HepG2 (cell line): ENCODE data around the gene MRFAP1. TPM values are rescaled to one million over a fixed set of nuclear protein-coding genes. Genes with fewer than 3 reads are reported as not detected.

Experiments used
- ATAC-seq: fragments of 200-7000 bp; cut with Tn5 transposase; 3 replicates; pipeline ENCODE4 v1.9.1; 2020; ENCODE audit warnings: mild to moderate bottlenecking, moderate library complexity
- BruUV-seq: library from RNA; stranded (reverse); fragments of 400-500 nt; replicated peaks from 2 replicates; lab custom pipeline; 2021; lab: Mats Ljungman, UMichigan
- CTCF ChIA-PET: fragments of 300-600 bp; formaldehyde crosslinking; extraction: SDS; loops from one replicate; lab custom pipeline; 2021; ENCODE audit warnings: low total read pairs, inconsistent platforms, low intra/inter-chr PET ratio; lab: Yijun Ruan, JAX
- POLR2A ChIA-PET: fragments of 350-600 bp; sonication (Branson Sonifier 250); formaldehyde crosslinking; loops from one replicate; lab custom pipeline; 2020; ENCODE audit warnings: antibody characterized with exemption, inconsistent platforms; lab: Yijun Ruan, JAX
- DNase-seq: peaks from one replicate; pipeline ENCODE4 v3.0.0-alpha.2; 2015; ENCODE audit warnings: low spot score
- FAIRE-seq: peaks from 3 replicates; lab custom pipeline; 2011; peaks lifted over from hg19 to GRCh38; lab: Jason Lieb, UNC
- H2AFZ ChIP-seq: one replicate; pipeline ENCODE4 v1.6.1; 2011; ENCODE audit warnings: low read length, inconsistent platforms
- H3K27ac ChIP-seq: fragments of 300-600 bp; 3 replicates; pipeline ENCODE4 v1.8.0; 2011; ENCODE audit warnings: mixed run types, mild to moderate bottlenecking, mixed read lengths, low read length, inconsistent platforms; ENCODE audit not compliant: insufficient read depth; ENCODE audit errors: extremely low read length
- H3K27me3 ChIP-seq, 2 experiments: fragments of 200-600 bp in 1 of 2; 2 replicates in 1 of 2; 3 replicates in 1 of 2; pipeline versions ENCODE4 v1.6.0 to v1.8.0; 2011; ENCODE audit warnings: low read length in 2 of 2, mild to moderate bottlenecking in 2 of 2, moderate library complexity in 2 of 2, inconsistent platforms in 1 of 2; ENCODE audit not compliant: insufficient read depth in 2 of 2, control insufficient read depth in 1 of 2
- H3K36me3 ChIP-seq, 2 experiments: fragments of 200-600 bp in 1 of 2; replicated peaks in 1 of 2; 2 replicates in 1 of 2; 3 replicates in 1 of 2; pipeline versions ENCODE4 v1.5.1 to v1.8.0; 2011; ENCODE audit warnings: low read length in 2 of 2, inconsistent platforms in 1 of 2; ENCODE audit not compliant: insufficient read depth in 2 of 2, control insufficient read depth in 1 of 2
- H3K4me1 ChIP-seq: 2 replicates; pipeline ENCODE4 v1.5.1; 2012; ENCODE audit warnings: low read length, inconsistent platforms; ENCODE audit not compliant: insufficient read depth
- H3K4me2 ChIP-seq: 2 replicates; pipeline ENCODE4 v1.6.0; 2011; ENCODE audit warnings: low read depth, low read length, inconsistent platforms
- H3K4me3 ChIP-seq, 3 experiments: fragments of 200-600 bp in 1 of 3; sonication (generic), shearing (Covaris generic) in 1 of 3; replicated peaks in 1 of 3; 2 replicates each; pipeline ENCODE4 v1.5.1; 2011 to 2016; ENCODE audit warnings: low read length in 3 of 3, inconsistent platforms in 2 of 3, low read depth in 2 of 3, mild to moderate bottlenecking in 2 of 3, control low read depth in 1 of 3, mixed read lengths in 1 of 3; ENCODE audit not compliant: insufficient read depth in 1 of 3
- H3K79me2 ChIP-seq: one replicate; pipeline ENCODE4 v1.6.1; 2011; ENCODE audit warnings: low read length, inconsistent platforms; ENCODE audit not compliant: insufficient read depth
- H3K9ac ChIP-seq: 2 replicates; pipeline ENCODE4 v1.6.0; 2011; ENCODE audit warnings: mild to moderate bottlenecking, low read depth, low read length, inconsistent platforms; ENCODE audit not compliant: insufficient read depth
- H3K9me3 ChIP-seq: 2 replicates; pipeline ENCODE4 v1.5.1; 2012; ENCODE audit warnings: mild to moderate bottlenecking, low read length
- H4K20me1 ChIP-seq: 2 replicates; pipeline ENCODE4 v1.6.0; 2011; ENCODE audit warnings: inconsistent platforms, mild to moderate bottlenecking, low read length, moderate library complexity; ENCODE audit not compliant: insufficient read depth
- HDAC6 ChIP-seq: fragments of 200-600 bp; sonication (generic); IDR thresholded peaks from 2 replicates; pipeline ENCODE4 v1.7.0; 2017; ENCODE audit warnings: mild to moderate bottlenecking, antibody characterized with exemption, low read length, low read depth
- HNF4A ChIP-seq: sonication (generic); formaldehyde crosslinking; IDR thresholded peaks from 2 replicates; pipeline ENCODE4 v1.4.0; 2020; ENCODE audit warnings: missing genetic modification reagents
- MBD4 ChIP-seq: IDR thresholded peaks from 2 replicates; pipeline ENCODE4 v1.6.1; 2012; ENCODE audit warnings: low read length, inconsistent platforms, borderline replicate concordance
- MED13 ChIP-seq: sonication (generic); formaldehyde crosslinking; IDR thresholded peaks from 2 replicates; pipeline ENCODE4 v1.5.0; 2020; ENCODE audit warnings: missing genetic modification reagents
- NKX3-1 ChIP-seq: sonication (generic); formaldehyde crosslinking; IDR thresholded peaks from 2 replicates; pipeline ENCODE4 v1.5.0; 2020; ENCODE audit warnings: missing genetic modification reagents
- PHF8 ChIP-seq: sonication (generic); formaldehyde crosslinking; IDR thresholded peaks from 2 replicates; pipeline ENCODE4 v1.5.0; 2020; ENCODE audit warnings: missing genetic modification reagents
- RBFOX2 ChIP-seq: fragments of 200-400 bp; formaldehyde crosslinking; IDR thresholded peaks from 2 replicates; pipeline ENCODE4 v1.6.1; 2017; ENCODE audit warnings: low read depth, mild to moderate bottlenecking, low read length
- RNF219 ChIP-seq: sonication (generic); formaldehyde crosslinking; IDR thresholded peaks from 2 replicates; pipeline ENCODE4 v1.5.0; 2020; ENCODE audit warnings: mild to moderate bottlenecking, missing genetic modification reagents
- TEAD3 ChIP-seq: optimal IDR thresholded peaks from 2 replicates; pipeline ENCODE3; 2016; ENCODE audit warnings: borderline replicate concordance
- ZNF382 ChIP-seq: sonication (generic); formaldehyde crosslinking; IDR thresholded peaks from 2 replicates; pipeline ENCODE4 v1.5.0; 2020; ENCODE audit warnings: missing genetic modification reagents, mild to moderate bottlenecking, borderline replicate concordance
- ZNF510 ChIP-seq: sonication (generic); formaldehyde crosslinking; IDR thresholded peaks from 2 replicates; pipeline ENCODE4 v1.4.0; 2020; ENCODE audit warnings: low read depth, mild to moderate bottlenecking, missing genetic modification reagents
- ZNF598 ChIP-seq: sonication (generic); formaldehyde crosslinking; IDR thresholded peaks from 2 replicates; pipeline ENCODE4 v1.5.1; 2020; ENCODE audit warnings: mild to moderate bottlenecking, missing genetic modification reagents, borderline replicate concordance
- ZNF644 ChIP-seq: IDR thresholded peaks from 2 replicates; pipeline ENCODE4 v1.6.1; 2016; ENCODE audit warnings: low read depth
- ZNF687 ChIP-seq: sonication (generic); formaldehyde crosslinking; IDR thresholded peaks from 2 replicates; pipeline ENCODE4 v1.5.1; 2020; ENCODE audit warnings: mild to moderate bottlenecking, missing genetic modification reagents, moderate library complexity
- ZNF691 ChIP-seq: sonication (generic); formaldehyde crosslinking; IDR thresholded peaks from 2 replicates; pipeline ENCODE4 v1.4.0; 2020; ENCODE audit warnings: missing genetic modification reagents, low read depth, mild to moderate bottlenecking, borderline replicate concordance
- ZNF746 ChIP-seq: sonication (generic); formaldehyde crosslinking; IDR thresholded peaks from 2 replicates; pipeline ENCODE4 v1.8.0; 2022; ENCODE audit warnings: mild to moderate bottlenecking, missing genetic modification reagents
- ZNF790 ChIP-seq: sonication (generic); formaldehyde crosslinking; IDR thresholded peaks from 2 replicates; pipeline ENCODE4 v1.8.0; 2022; ENCODE audit warnings: missing genetic modification reagents, mild to moderate bottlenecking, borderline replicate concordance
- ZNF839 ChIP-seq: sonication (generic); formaldehyde crosslinking; IDR thresholded peaks from 2 replicates; pipeline ENCODE4 v1.4.0; 2020; ENCODE audit warnings: missing genetic modification reagents, mild to moderate bottlenecking, borderline replicate concordance
- ZSCAN9 ChIP-seq: IDR thresholded peaks from 2 replicates; pipeline ENCODE4 v1.6.1; 2016; ENCODE audit warnings: borderline replicate concordance
- WGBS: methylation state at CpG from one replicate; pipeline ENCODE4 v1.1.6; 2017; ENCODE audit warnings: low lambda C conversion rate; 5-methylcytosine and 5-hydroxymethylcytosine counted together
- in situ Hi-C: cut with HindIII; loops from 2 replicates; pipeline ENCODE4 v1.10.0; 2017; ENCODE audit warnings: low pct_unique_long_range_greater_than_20kb; ENCODE audit not compliant: extremely low pct_ligation_motif_present
- intact Hi-C: fragments of 100-400 bp; cut with micrococcal nuclease; formaldehyde crosslinking; loops from one replicate; pipeline ENCODE4 v1.10.0; 2022; ENCODE audit not compliant: unreplicated experiment
- polyA plus RNA-seq, 8 experiments: library from polyadenylated mRNA; depleted of rRNA in 3 of 8; stranded (reverse) in 7 of 8; unstranded in 1 of 8; fragments of >200 nt; fragmentation: Illumina TruSeq in 4 of 8; extraction: Trizol in 4 of 8; gene quantifications; 2 replicates each; pipeline versions ENCODE4 v1.2.1 to v1.2.3, GENCODE V29; 2011 to 2016; ENCODE audit warnings: low read depth in 4 of 8, missing spikeins in 1 of 8, mixed read lengths in 1 of 8; ENCODE audit not compliant: insufficient read depth in 1 of 8
- total RNA-seq, 5 experiments: library from RNA; depleted of rRNA; stranded (reverse); fragments of >200 nt; fragmentation: Illumina TruSeq; extraction: Trizol; gene quantifications; 2 replicates each; pipeline ENCODE4 v1.2.3, GENCODE V29; 2016; ENCODE audit warnings: low read depth in 1 of 5

Gene MRFAP1
- total and polyA plus RNA-seq, 2 of the 13 experiments (the other 11 are each of a cell fraction or from before 2014, with no cell fraction given): 112 to 158 TPM

- CTCF ChIA-PET: interaction anchor here (1.0 kb wide), 1 partner anchor 66 kb away, joined by 3 read pairs; no protein-coding TSS in a partner anchor
- no peak overlapping the region for H3K4me3 ChIP-seq
- H3K4me1 ChIP-seq: peaks cover 14% of the 10 kb centered on the region
- DNase-seq: no peak
- TF ChIP-seq ZNF598 (CRISPR knock-in tag) (no peak), ZNF510 (CRISPR knock-in tag) (no peak), HDAC6 (no peak), ZNF644 (CRISPR knock-in tag) (no peak), ZNF790 (CRISPR knock-in tag) (no peak), TEAD3 (CRISPR knock-in tag) (no peak), ZNF691 (CRISPR knock-in tag) (no peak), ZNF746 (CRISPR knock-in tag) (no peak), RBFOX2 (no peak), RNF219 (no peak), MBD4 (no peak), HNF4A (CRISPR knock-in tag) (no peak), ZNF687 (CRISPR knock-in tag) (no peak), ZNF839 (CRISPR knock-in tag) (no peak), PHF8 (no peak), ZNF382 (no peak), MED13 (CRISPR knock-in tag) (no peak), ZSCAN9 (no peak), NKX3-1 (no peak)
- TF ChIP-seq, all 625 proteins: peak for 0
- BruUV-seq: no TSS peak
- intact Hi-C loops: loop anchor here (10.0 kb wide), 1 partner anchor 63 kb away; no protein-coding TSS in a partner anchor
- Histone ChIP-seq H3K36me3 (0 out of 5 replicates have a peak, but pooled peaks cover 0 to under 1% of the 10 kb centered on the region in 2 experiments), H3K9me3 (no peaks in the 10 kb centered on the region), H3K9ac (no peak overlapping the region), H2AFZ (no peak overlapping the region), H3K27ac (no peak overlapping the region), H3K4me2 (no peak overlapping the region), H3K27me3 (no peaks in the 10 kb centered on the region; a peak in 1 of 5 replicates), H3K79me2 (no peaks in the 10 kb centered on the region), H4K20me1 (no peaks in the 10 kb centered on the region)
- no peak for ATAC-seq
- POLR2A ChIA-PET: no interaction called here
- FAIRE-seq: no peak
- in situ Hi-C loops: no loop called here
- WGBS: 96% methylated on average over 8 of the region's 13 CpGs
Measured at GRCh38 chr4:6621556-6621927, 18.9 kb upstream of the MRFAP1 start.
